ENCODE measurements around the gene EIPR1. TPM values are rescaled to one million over a fixed set of nuclear protein-coding genes. Genes with fewer than 3 reads are reported as not detected.
"Not testable (repeated sequence)": the region's sequence is repeated elsewhere in the genome, so short reads cannot be mapped to it uniquely, and the experiment has no call there.

Gene EIPR1
- total RNA-seq, 1 donor from 2014 or later, result 44.8 TPM

DNA sequence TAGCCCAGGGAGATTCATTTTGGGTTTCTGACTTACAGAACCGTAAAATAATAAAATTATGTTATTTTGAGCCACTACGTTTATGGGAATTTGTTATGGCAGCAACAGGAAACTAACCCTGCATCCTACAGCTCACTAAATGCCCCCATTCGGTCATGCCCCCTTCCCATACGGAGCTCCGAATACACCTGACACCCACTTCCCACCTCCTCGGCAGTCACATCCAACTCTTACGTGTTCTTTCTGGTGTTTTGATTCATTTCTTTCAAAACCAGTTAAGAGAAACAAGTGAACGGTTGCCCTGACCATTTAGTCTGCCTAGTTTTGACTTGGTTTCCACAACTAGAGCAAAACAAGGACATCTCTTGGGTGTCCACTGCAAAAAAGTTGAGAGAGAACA lies 19.7 kb downstream of the EIPR1 start:
- DNase-seq (ENCODE audit: low read depth, low spot score), result no peak

- not testable (repeated sequence) for DNase-seq (ENCODE audit: low read depth, low spot score)
These were observed 20.2 kb downstream of the EIPR1 start for GRCh38 chr2:3357446-3357845.

- DNase-seq (ENCODE audit: low read depth, low spot score), result no peak
These were observed 20.8 kb downstream of the EIPR1 start for GRCh38 chr2:3356799-3357198.

- no peak for DNase-seq (ENCODE audit: low read depth, low spot score)
These were observed 21.6 kb downstream of the EIPR1 start for GRCh38 chr2:3355951-3356569.

DNA sequence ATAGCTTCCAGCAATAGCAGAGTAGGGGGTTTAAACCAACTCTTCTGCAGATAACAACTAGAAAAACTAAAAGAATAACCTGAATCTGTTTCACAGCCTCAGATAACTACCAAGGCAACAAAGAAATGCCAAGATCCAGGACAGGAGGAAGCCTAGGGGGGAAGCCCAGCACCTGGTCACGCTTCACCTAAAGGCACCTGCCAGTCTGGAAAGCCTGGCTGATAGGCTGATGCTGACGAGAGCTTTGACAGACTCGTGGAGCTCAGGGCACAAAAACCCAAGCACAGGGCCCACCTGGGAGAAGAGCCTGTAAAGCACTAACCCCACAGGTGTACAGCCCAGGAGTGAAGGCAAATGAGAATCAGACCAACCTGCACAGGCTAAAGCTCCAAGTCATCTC lies 22.6 kb downstream of the EIPR1 start:
- no peak for DNase-seq (ENCODE audit: low read depth, low spot score)

DNA sequence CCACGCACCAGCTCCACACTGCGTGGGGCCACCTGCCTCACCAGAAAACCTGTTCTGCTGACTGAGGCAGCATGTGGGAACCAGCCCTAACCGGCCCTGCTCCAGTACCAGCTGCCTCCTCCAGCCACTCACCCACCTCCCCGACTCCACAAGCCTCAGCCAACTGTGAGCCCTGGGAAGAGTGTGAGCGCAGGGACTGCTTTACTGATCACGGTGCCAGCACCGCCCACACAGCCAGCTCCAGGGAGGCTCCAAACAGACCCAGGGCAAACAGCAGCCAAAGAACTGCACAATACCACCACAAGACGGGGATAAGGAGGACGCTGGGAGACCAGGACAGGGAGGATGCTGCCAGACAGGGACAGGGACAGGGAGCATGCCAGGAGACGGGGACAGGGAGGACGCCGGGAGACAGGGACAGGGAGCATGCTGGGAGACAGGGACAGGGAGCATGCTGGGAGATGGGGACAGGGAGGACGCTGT lies 28.4 kb downstream of the EIPR1 start:
- DNase-seq (ENCODE audit: low read depth, low spot score), result no peak

- DNase-seq (ENCODE audit: low read depth, low spot score), result no peak
These were observed 28.9 kb downstream of the EIPR1 start for GRCh38 chr2:3348767-3349166.

- DNase-seq (ENCODE audit: low read depth, low spot score), result no peak
These were observed 32.0 kb downstream of the EIPR1 start for GRCh38 chr2:3345621-3346020.

DNA sequence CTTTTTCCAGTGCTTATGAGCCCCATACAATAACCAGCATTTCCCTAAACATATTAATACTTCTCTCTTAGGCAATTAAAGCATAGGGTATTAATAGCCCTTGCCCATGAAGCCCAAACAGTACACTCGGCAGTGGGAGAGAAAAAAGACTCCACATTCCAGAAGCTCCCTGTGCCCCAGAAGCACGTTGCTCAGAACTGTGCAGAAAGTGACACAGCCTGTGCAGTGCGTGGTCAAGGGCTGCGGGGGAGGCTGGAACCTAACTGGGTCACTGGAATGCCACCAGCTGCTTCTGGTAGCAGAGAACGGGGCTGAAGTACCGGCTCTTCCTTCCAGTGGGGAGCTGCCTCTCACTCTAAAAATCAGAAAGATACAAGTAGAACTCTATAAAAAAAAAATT lies 32.7 kb downstream of the EIPR1 start:
- DNase-seq (ENCODE audit: low read depth, low spot score), result no peak

DNA sequence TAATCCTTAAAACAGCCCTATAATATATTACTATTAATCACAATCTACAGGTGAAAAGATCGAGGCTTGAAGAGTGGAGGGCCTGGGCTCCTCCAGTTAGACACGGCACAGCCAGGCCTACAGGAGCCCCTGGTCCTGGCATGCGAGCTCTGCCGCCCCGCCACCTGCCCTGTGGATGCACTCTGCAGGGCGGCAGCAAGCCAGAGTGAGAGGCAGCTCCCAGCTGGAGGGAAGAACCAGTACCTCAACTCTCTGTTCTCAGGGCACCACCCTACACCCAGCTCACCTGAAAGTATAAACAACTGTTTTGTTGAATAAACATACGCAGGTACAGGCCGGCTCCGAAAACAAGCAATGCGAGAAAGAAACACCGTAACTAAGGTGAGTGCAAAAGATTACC lies 34.6 kb downstream of the EIPR1 start:
- no peak for DNase-seq (ENCODE audit: low read depth, low spot score)

DNA sequence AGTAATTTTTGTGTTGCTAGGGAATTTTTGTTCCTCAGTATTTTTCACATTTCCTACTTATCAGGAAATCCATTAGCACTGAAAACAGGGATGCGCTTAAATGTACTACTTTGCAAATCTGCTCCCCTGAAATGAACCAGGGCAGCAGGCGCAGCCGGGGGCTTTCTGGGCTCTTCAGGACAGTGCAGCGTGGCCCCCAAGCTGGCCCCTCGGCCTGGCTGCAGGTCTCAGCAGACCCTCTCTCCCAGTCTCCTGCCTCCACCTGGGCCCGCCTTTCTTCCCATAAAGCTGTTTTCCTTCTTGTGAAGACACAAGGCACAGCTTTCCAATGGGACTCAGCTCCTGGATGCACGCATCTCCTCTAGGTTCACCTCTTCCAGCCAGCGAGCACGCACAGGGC lies 35.3 kb downstream of the EIPR1 start:
- DNase-seq (ENCODE audit: low read depth, low spot score), result no peak

DNA sequence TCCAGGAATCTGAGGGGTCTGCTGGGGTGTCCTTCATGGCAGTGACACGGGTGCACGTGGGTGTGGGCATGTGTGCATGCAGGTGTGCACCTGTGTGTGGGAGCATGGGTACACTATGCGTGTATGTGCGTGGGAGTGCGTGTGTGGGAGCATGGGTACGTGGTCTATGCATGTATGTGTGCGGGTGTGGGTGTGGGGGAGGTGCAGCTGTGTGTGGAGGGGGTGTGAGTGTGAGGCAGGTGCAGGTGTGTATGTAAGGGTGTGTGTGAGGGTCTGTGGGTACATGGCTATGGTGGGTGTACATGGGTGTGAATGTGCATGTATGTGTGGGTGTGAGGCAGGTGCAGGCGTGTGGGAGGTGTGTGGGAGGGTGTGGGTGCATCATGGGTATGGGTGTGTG lies 36.3 kb downstream of the EIPR1 start:
- no peak for DNase-seq (ENCODE audit: low read depth, low spot score)

DNA sequence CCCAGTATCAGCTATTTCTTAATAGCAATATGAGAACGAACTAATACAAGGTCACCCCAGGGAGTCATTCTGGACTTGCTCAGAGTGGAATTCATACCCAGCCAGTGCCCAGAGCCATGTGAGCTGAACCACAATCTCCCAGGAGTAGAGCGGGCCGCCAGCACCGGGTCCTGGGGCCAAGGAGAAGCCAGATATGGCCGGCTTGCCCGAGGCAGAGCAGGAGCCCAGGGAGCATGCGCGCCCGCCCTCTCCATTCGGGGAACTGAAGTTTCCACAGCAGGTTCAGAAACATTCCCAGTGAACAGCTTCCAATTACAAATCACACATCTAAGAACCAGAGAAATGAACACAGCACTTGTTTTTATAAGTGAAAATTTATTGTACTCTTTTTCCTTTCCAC lies 37.5 kb downstream of the EIPR1 start:
- DNase-seq (ENCODE audit: low read depth, low spot score), result no peak

DNA sequence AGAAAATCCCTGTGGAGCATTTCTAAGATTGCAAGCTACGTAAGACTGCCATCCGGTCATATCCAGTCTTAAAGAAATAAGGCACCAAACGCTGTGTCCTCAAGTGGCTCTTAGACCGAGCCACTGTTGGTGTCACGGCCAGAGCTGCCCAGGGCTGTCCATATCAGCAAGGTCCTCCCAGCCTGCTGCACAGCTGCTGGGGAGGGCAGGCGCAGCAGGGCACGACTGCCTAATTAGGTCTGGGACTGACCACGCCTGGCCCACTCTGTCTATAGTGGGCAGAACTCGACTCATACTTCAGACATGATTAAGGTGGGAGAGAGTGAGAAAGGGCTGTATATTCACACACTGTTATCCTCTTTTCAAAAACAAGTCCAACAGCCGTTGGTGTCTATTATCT lies 39.3 kb downstream of the EIPR1 start:
- DNase-seq (ENCODE audit: low read depth, low spot score), result no peak

DNA sequence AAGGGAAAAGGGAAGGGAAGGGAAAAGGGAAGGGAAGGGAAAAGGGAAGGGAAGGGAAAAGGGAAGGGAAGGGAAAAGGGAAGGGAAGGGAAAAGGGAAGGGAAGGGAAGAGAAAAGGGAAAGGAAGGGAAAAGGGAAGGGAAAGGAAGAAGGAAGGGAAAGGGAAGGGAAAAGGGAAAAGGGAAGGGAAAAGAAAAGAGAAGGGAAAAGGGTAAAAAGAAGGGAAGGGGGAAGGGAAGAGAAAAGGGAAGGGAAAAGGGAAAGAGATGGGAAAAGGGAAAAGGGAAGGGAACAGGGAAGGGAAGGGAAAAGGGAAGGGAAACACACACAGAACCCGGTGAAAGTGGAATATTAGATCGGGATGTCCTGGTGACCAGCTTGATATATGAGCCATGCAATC lies 40.8 kb downstream of the EIPR1 start:
- no peak for DNase-seq (ENCODE audit: low read depth, low spot score)

DNA sequence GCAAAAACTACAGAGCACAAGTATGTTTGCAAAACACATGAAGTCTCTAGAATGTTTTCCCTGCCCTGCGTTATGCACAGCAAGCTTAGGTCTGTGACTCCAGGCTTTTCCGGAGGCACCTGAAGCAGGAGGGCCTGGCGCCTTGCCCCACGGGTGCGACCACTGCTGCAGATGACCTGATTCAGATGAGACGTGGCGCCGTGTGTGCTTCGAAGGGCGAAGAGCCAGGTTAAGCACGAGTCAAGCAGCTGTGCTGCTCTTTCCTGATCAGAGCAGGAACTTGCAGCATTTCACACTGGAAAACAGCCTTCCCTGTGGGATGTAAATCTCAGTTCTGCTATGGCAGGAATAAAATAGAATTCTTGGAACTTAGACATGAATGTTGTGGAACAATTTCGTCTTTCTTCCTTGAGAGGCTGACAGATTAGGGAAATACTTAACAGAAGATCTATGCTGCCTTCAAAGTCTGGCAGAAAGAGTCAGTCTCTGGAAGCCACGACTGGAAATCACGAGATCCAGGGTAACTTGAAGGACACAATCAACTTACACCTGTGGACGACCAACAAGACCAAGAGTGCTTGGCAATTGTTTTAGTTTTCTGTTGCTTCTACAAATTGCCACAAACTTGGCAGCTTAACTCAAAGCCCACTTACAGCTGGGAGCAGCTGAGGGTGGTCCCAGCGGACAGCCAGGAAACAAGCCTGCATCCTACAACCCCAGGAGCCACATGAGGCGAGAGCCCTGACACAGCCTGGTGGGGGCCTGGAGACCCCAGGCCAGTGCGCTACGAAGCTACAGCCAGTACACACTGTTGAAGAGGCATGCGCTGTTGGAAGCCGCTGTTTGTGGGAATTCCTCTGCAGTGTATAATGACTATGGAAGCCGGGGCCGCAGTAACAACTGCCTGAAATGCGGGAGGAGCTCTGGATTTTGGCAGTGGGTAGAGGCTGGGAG lies 42.9 kb downstream of the EIPR1 start:
- no peak for DNase-seq (ENCODE audit: low read depth, low spot score)

DNA sequence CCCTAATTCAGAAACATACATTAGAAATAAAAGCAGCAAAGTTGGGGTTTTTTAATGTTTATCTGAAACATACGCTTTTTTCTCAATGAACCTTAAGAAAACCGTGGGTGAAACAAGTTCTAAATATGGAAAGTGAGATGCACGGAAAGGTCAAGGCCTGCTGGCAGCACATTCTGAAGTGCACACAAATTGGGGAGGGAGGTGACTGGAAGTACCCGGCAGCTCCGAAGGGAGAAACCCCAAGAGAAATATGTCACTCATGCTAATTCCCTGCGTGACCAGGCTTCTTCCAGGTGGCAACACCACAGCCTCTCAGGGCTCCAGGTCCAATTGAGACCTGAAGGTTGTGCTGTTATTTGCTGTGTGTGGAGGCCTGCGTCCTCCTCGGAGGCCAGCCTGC lies 45.5 kb downstream of the EIPR1 start:
- no peak for DNase-seq (ENCODE audit: low read depth, low spot score)

DNA sequence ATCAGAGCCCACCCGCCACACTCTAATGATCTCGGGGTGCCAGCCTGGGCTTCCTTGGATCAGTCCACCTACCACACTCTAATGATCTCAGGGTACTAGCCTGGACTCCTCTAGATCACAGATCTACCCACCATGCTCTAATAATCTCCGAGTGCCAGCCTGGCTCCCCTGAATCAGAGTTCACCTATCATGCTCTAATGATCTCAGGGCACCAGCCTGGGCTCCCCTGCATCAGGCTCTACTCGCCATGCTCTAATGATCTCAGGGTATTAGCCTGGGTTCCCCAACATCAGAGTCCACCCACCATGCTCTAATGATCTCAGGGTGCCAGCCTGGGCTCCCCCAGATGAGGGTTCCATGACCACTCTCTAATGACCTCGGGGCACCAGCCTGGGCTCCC lies 48.1 kb downstream of the EIPR1 start:
- DNase-seq (ENCODE audit: low read depth, low spot score), result no peak

DNA sequence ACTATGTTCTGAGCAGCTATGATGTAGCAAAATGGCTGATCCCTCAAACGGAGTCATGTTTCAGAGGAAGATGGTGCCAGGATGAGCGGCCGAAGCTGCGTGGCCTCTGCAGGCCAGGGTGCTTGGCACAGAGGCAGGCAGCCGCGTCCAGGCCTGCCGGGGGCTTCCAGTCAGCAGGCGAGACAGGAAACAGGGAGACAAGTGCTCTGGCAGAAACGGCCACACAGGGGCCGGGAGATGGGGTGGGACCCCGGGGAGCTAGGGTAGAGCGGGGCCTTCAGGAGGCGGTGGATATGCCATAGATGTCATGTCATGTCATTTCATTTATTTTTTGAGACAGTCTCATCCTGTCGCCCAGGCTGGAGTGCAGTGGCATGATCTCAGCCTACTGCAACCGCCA lies 50.7 kb downstream of the EIPR1 start:
- no peak for DNase-seq (ENCODE audit: low read depth, low spot score)

GRCh38 chr2:3326182-3326537 lies 51.5 kb downstream of the EIPR1 start:
- no peak for DNase-seq (ENCODE audit: low read depth, low spot score)

GRCh38 chr2:3325458-3326181 lies 52.0 kb downstream of the EIPR1 start:
- no peak for DNase-seq (ENCODE audit: low read depth, low spot score)

Data from pulmonary artery endothelial cell (primary cell).